HG03064 (cell line): Measurements from ENCODE around the gene PRR23C.
"Not testable (repeated sequence)": the region's sequence is repeated elsewhere in the genome, so short reads cannot be mapped to it uniquely, and the experiment has no call there.

Experiments used
- ATAC-seq: cut with Tn5 transposase; IDR thresholded peaks from one replicate; pipeline ENCODE4 v1.9.1; 2021; ENCODE audit warnings: low read depth; ENCODE audit not compliant: unreplicated experiment

PRR23C gene

GRCh38 chr3:139044366-139045210 is at the start of gene PRR23C:
Gene PRR23C (minus strand): TSS chr3:139044892. CDS start chr3:139044620, 272 bp downstream.
- no peak for ATAC-seq

- ATAC-seq: no peak
Observed at GRCh38 chr3:139093840-139094239, 49.1 kb upstream of the PRR23C start.

GRCh38 chr3:139088462-139089324 is 44.0 kb upstream of the PRR23C start:
- ATAC-seq: no peak

GRCh38 chr3:139087621-139088020 is 42.9 kb upstream of the PRR23C start:
- ATAC-seq: no peak

- no peak for ATAC-seq
Observed at GRCh38 chr3:139084176-139084575, 39.5 kb upstream of the PRR23C start.

GRCh38 chr3:139074565-139075115 is 29.9 kb upstream of the PRR23C start:
- ATAC-seq: no peak

- no peak for ATAC-seq
Observed at GRCh38 chr3:139062918-139063317, 18.2 kb upstream of the PRR23C start.

- no peak for ATAC-seq
Observed at GRCh38 chr3:139052802-139053600, 8.3 kb upstream of the PRR23C start.

GRCh38 chr3:139043554-139044365 is 932 bp downstream of the PRR23C start:
- ATAC-seq: no peak

- ATAC-seq: no peak
Observed at GRCh38 chr3:139037478-139037877, 7.2 kb downstream of the PRR23C start.

- ATAC-seq: no peak
Observed at GRCh38 chr3:139032326-139033002, 12.2 kb downstream of the PRR23C start.

- not testable (repeated sequence) for ATAC-seq
Observed at GRCh38 chr3:139030576-139030975, 14.1 kb downstream of the PRR23C start.

GRCh38 chr3:139024968-139025367 is 19.7 kb downstream of the PRR23C start:
- ATAC-seq: no peak

- ATAC-seq: no peak
Observed at GRCh38 chr3:139020868-139021234, 23.8 kb downstream of the PRR23C start, which contains the start of gene PRR23B. Gene PRR23B (minus strand): TSS chr3:139020926. CDS start chr3:139020661, 265 bp downstream.

- ATAC-seq: no peak
Observed at GRCh38 chr3:139020036-139020867, 24.4 kb downstream of the PRR23C start.

- no peak for ATAC-seq
Observed at GRCh38 chr3:139016430-139017048, 28.2 kb downstream of the PRR23C start.

- ATAC-seq: no peak
Observed at GRCh38 chr3:139006051-139006716, 38.5 kb downstream of the PRR23C start, which contains the start of gene PRR23A. Gene PRR23A (minus strand): TSS chr3:139006268. CDS start chr3:139006268, 0 bp downstream.
